Thoracic aorta (tissue), 2 donors: ENCODE measurements around the gene DICER1. TPM values are rescaled to one million over a fixed set of nuclear protein-coding genes. Genes with fewer than 3 reads are reported as not detected.
A peak's percentile ranks its signal among the peaks of the same experiment; 100 is the strongest.

Experiments
- ATAC-seq: fragments of 150-250 bp; one replicate; pipeline ENCODE4 v1.8.0; 2017; ENCODE audit warnings: low read depth; ENCODE audit not compliant: insufficient number of reproducible peaks, low FRiP score
- DNase-seq: peaks from one replicate; pipeline ENCODE4 v3.0.0-alpha.2; 2020; ENCODE audit warnings: low spot score
- H3K27ac ChIP-seq, 2 donors: fragments of 200-600 bp; sonication (generic); 1 replicate in 1 of 2; 2 replicates in 1 of 2; pipeline ENCODE4 v1.5.1; 2016; ENCODE audit warnings: mild to moderate bottlenecking in 2 of 2, moderate library complexity in 2 of 2
- H3K27me3 ChIP-seq: fragments of 200-600 bp; sonication (generic); replicated peaks from 2 replicates; pipeline ENCODE4 v1.6.0; 2016; ENCODE audit warnings: mild to moderate bottlenecking; ENCODE audit not compliant: insufficient read depth
- H3K36me3 ChIP-seq: fragments of 200-600 bp; sonication (generic); one replicate; pipeline ENCODE4 v1.5.1; 2016
- H3K4me1 ChIP-seq, 2 donors: fragments of 200-600 bp; sonication (generic); 1 replicate in 1 of 2; 2 replicates in 1 of 2; pipeline versions ENCODE4 v1.5.1 to v1.6.0; 2016; ENCODE audit warnings: low read depth in 2 of 2, mild to moderate bottlenecking in 1 of 2; ENCODE audit not compliant: control insufficient read depth in 1 of 2
- H3K4me3 ChIP-seq: fragments of 200-600 bp; sonication (generic); 2 replicates; pipeline ENCODE4 v1.5.1; 2016; ENCODE audit warnings: mild to moderate bottlenecking
- H3K9me3 ChIP-seq: fragments of 200-600 bp; sonication (generic); 2 replicates; pipeline ENCODE4 v1.5.1; 2016
- total RNA-seq, 2 donors: library from RNA; depleted of rRNA; stranded (reverse); fragments of >200 nt; gene quantifications; one replicate each; pipeline versions ENCODE4 v1.1.0 to v1.2.3, GENCODE V29; 2016
- TF ChIP-seq, protein P1 (sequence below): fragments of 200-600 bp; sonication (generic); IDR thresholded peaks from one replicate; pipeline ENCODE4 v1.5.1; 2019; ENCODE audit warnings: antibody characterized with exemption

The DICER1 gene
- total RNA-seq, 2 donors from 2014 or later = 56.3 to 92.5 TPM

DNA sequence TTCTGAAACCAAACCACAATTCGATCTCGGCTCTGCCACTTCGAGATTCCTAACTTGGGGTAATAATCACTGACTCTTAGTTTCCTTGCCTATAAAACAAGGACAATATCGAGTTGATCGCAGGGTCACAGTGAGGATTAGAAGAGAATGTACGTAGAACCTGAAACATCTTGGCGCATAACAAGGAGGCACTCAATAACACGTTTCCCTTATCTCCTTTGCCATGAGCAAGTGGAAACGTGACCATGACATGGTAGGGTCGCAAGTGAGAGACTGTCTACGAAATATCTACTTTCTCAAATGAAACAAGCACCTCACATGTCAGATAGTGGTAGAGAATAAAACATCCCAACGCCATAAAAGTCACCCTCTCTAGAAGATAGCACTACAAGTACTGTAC lies 2.3 kb downstream of the DICER1 start:
- Histone ChIP-seq H3K9me3 (no peaks in the 10 kb centered on the region), H3K27me3 (no peaks in the 10 kb centered on the region), H3K4me1 (peaks cover 36 to 61% of the 10 kb centered on the region in 2 donors), H3K27ac (no peak overlapping the region), H3K4me3 (peak overlapping the region; percentile 87), H3K36me3 (no peaks in the 10 kb centered on the region)
- TF ChIP-seq, protein P1, sequence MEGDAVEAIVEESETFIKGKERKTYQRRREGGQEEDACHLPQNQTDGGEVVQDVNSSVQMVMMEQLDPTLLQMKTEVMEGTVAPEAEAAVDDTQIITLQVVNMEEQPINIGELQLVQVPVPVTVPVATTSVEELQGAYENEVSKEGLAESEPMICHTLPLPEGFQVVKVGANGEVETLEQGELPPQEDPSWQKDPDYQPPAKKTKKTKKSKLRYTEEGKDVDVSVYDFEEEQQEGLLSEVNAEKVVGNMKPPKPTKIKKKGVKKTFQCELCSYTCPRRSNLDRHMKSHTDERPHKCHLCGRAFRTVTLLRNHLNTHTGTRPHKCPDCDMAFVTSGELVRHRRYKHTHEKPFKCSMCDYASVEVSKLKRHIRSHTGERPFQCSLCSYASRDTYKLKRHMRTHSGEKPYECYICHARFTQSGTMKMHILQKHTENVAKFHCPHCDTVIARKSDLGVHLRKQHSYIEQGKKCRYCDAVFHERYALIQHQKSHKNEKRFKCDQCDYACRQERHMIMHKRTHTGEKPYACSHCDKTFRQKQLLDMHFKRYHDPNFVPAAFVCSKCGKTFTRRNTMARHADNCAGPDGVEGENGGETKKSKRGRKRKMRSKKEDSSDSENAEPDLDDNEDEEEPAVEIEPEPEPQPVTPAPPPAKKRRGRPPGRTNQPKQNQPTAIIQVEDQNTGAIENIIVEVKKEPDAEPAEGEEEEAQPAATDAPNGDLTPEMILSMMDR = no peak
- ATAC-seq (no peak), DNase-seq (no peak)

DNA sequence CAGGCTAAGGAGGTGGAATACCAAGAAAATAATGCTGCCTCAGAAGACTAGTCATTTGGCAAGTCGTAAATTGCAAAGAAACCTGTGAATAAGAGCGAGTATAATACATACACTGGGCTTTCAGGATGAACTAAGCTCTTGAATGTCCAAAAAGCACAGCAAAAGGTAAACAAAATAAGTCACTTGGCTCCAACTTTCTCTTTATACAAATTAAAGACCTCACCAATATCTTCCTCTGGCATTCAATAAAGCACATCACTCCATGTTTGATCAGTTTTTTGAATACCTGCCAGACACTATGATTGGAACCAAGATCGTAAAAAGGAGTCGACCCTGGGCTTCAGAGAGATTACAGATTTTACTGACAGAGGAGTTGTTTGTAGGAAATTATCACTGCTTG lies 3.5 kb downstream of the DICER1 start:
- Histone ChIP-seq H3K27ac (no peak overlapping the region), H3K9me3 (no peaks in the 10 kb centered on the region), H3K36me3 (no peaks in the 10 kb centered on the region), H3K4me3 (no peak overlapping the region), H3K27me3 (no peaks in the 10 kb centered on the region), H3K4me1 (peaks cover 38 to 68% of the 10 kb centered on the region in 2 donors)
- TF ChIP-seq, protein P1 = no peak
- no peak for ATAC-seq
- no peak for DNase-seq

DNA sequence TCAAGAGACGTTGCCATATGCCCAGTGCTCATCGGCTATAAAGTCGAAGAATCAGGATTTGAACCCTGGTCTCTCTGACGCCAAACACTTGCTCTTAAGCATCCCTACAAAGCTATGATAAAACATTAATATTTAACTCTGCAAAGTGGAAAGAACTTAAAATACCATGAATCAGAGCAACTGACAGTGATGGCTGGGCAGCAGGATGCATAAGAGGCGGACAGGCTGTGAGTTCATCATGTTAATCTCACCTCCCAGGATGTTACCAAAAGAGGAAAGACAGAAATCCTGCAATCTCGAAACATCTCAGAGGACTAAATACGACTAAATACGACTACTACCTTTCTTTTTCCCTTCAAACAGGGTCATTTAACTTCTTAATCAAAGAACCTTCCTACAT lies 5.8 kb downstream of the DICER1 start:
- Histone ChIP-seq H3K27ac (no peak overlapping the region), H3K36me3 (no peaks in the 10 kb centered on the region), H3K27me3 (no peaks in the 10 kb centered on the region), H3K4me3 (no peak overlapping the region), H3K9me3 (no peaks in the 10 kb centered on the region), H3K4me1 (peaks cover 36 to 75% of the 10 kb centered on the region in 2 donors)
- TF ChIP-seq, protein P1 = no peak
- ATAC-seq (no peak), DNase-seq (no peak)

DNA sequence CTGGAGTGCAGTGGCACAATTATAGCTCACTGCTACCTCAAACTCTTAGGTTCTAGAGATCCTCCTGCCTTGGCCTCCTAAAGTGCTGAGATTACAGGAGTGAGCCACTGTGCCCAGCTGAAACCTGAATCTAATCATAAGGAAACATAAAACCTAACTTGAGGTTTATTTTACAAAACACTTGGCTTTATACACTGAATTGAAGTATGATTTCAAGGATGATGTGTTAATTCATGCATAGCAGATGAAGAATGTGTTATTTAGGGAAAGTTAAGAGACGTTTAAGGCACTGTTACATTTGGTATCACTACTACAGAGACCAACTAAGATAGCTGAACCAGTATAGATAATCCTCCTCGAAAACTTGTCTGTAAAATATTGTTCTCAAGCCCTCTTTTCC lies 6.4 kb downstream of the DICER1 start:
- ATAC-seq (no peak), DNase-seq (no peak)
- no peak overlapping the region for H3K4me3 ChIP-seq
- H3K9me3 ChIP-seq = no peaks in the 10 kb centered on the region
- TF ChIP-seq, protein P1 = no peak
- no peaks in the 10 kb centered on the region for H3K27me3 ChIP-seq
- H3K27ac ChIP-seq = no peak overlapping the region
- peaks cover 35 to 79% of the 10 kb centered on the region in 2 donors for H3K4me1 ChIP-seq
- H3K36me3 ChIP-seq = no peaks in the 10 kb centered on the region

DNA sequence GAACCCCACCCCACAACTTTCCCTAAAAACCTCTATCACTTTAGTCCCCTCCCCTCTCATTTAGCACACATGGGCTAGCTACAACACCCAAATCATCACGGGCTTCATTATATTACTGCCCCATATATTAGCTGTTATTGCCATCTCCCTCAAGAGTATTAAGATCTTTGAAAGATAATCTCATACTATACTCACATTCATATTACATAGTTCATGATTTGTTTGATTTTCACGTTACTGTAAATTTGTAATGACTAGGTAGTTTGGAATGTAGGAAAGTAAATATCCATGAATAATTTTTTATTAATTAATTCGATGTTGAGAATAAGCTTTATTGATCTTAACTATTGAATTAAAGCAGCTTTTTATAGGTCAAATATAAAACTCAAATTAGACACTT lies 7.9 kb downstream of the DICER1 start:
- DNase-seq = no peak
- Histone ChIP-seq H3K4me3 (no peak overlapping the region), H3K9me3 (peaks cover 4% of the 10 kb centered on the region), H3K27ac (no peak overlapping the region), H3K36me3 (no peaks in the 10 kb centered on the region), H3K27me3 (no peaks in the 10 kb centered on the region), H3K4me1 (peaks cover 27 to 65% of the 10 kb centered on the region in 2 donors)
- ATAC-seq = no peak
- TF ChIP-seq, protein P1 = no peak
